Midbrain (tissue), 1 donor: ENCODE measurements around the gene PINLYP.
A peak's percentile ranks its signal among the peaks of the same experiment; 100 is the strongest.

Experiments
- DNase-seq: peaks from one replicate; lab custom pipeline; 2025; lab: John Stamatoyannopoulos, UW

Gene PINLYP

GRCh38 chr19:43548706-43549105 lies 26.9 kb upstream of the PINLYP start:
- no peak for DNase-seq

GRCh38 chr19:43551399-43552197 lies 24.0 kb upstream of the PINLYP start:
- DNase-seq, result no peak

GRCh38 chr19:43552198-43552450 lies 23.5 kb upstream of the PINLYP start:
- DNase-seq, result no peak

- no peak for DNase-seq
These were observed 23.0 kb upstream of the PINLYP start for GRCh38 chr19:43552616-43553015.

- no peak for DNase-seq
These were observed 21.9 kb upstream of the PINLYP start for GRCh38 chr19:43553656-43554055.

- no peak for DNase-seq
These were observed 21.2 kb upstream of the PINLYP start for GRCh38 chr19:43554317-43554895.

GRCh38 chr19:43555185-43555770 lies 20.3 kb upstream of the PINLYP start:
- DNase-seq, result peak; percentile 68

GRCh38 chr19:43560687-43561086 lies 14.9 kb upstream of the PINLYP start:
- DNase-seq, result no peak

GRCh38 chr19:43561139-43561970 lies 14.2 kb upstream of the PINLYP start:
- DNase-seq, result no peak

GRCh38 chr19:43562226-43562697 lies 13.3 kb upstream of the PINLYP start:
- DNase-seq, result no peak

GRCh38 chr19:43562698-43563241 lies 12.8 kb upstream of the PINLYP start:
- DNase-seq, result peak; percentile 66

GRCh38 chr19:43563816-43564457 lies 11.7 kb upstream of the PINLYP start:
- no peak for DNase-seq

- DNase-seq, result no peak
These were observed 10.8 kb upstream of the PINLYP start for GRCh38 chr19:43564800-43565199.

GRCh38 chr19:43569657-43570056 lies 5.9 kb upstream of the PINLYP start:
- no peak for DNase-seq

- no peak for DNase-seq
These were observed 5.3 kb upstream of the PINLYP start for GRCh38 chr19:43570174-43570791.

- DNase-seq, result no peak
These were observed 3.4 kb upstream of the PINLYP start for GRCh38 chr19:43572171-43572588.

GRCh38 chr19:43574424-43575155 lies 1.0 kb upstream of the PINLYP start:
- no peak for DNase-seq

- no peak for DNase-seq
These were observed 616 bp downstream of the PINLYP start for GRCh38 chr19:43575955-43576878.

GRCh38 chr19:43578787-43579186 lies 3.2 kb downstream of the PINLYP start:
- no peak for DNase-seq
